CD4-positive, alpha-beta T cell treated with Interleukin-1 beta for 1 hour (primary cell): Measurements from ENCODE around the gene ALDH16A1.

Experiments
- DNase-seq, 2 donors: peaks; one replicate each; pipeline ENCODE4 v3.0.0-alpha.2; 2020 to 2022

The ALDH16A1 gene

DNA sequence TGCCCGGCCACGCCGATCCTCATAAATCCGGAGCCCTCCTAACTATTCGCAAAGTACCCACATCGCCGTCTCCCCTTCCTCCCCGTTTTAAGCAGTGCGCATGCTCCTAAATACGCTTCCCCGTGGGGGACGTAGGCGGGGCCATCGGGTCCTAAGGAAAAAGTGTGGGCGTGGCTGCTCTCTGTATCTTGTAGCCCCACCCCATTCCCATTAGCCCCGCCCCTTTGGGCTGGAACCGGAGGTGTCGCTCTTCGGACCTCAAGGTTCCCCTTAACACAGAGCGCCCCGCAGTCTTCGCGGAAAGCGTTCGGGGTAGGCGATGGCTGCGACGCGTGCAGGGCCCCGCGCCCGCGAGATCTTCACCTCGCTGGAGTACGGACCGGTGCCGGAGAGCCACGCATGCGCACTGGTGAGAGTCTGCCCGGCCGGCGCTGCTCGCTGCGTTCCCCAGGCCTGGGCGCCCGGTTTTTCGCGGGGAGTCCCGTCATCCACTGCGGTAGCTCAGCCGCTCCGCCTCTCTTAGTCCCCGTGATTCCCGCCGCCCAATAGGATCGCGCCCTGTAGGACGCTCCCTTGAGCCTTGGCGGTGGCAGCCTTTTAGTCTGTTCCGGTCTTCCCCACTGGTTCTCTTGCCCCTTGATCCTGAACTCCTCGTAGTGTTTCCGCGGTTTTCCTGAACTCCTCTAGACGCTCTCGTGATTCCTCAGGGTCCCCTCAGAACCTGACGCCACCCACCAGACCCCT lies at the start of gene ALDH16A1:
TSS of gene ALDH16A1 (plus strand) at position 213 of the 744 bp plus-strand sequence. CDS start at position 320, 107 bp downstream.
- peak; percentile 98 for DNase-seq

DNA sequence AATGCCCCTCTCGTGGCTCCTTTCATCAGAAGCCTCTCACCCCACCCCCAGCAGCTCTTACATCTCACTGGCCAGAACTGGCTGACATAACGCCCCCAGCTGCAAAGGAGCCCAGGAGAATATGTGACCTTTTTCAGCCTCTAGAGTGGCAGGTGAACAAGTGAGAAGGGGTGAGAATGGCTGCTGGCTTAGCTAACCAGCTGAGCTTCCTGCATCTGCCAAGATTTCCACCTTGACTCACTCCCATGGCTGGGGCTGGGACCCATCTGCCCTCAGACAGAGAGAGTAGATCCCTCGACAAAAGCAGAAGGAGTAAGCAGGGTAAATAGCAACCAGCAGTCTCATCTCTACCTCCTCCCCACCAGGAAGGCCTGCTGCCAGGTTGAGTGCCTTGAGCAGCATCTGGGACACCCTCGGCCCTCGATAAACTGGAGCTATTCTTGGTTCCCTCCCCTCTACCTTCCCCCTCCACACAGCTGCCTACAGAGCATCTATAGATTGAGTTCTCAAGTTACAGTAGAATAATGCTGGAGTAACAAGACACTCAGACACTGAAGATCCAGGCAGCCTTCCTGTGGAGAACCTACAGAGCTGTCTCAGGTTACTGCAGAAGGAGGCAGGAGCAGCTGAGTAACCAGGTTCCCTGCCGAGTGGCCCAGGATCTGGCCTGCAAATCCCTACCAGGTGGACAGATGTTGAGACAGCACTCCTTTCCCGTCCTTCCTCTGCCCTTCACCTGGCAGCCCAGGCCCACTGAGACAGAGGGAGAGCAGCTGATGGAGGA lies 49.4 kb upstream of the ALDH16A1 start:
- DNase-seq, result peak in 1 of 2 donors; percentile 22

DNA sequence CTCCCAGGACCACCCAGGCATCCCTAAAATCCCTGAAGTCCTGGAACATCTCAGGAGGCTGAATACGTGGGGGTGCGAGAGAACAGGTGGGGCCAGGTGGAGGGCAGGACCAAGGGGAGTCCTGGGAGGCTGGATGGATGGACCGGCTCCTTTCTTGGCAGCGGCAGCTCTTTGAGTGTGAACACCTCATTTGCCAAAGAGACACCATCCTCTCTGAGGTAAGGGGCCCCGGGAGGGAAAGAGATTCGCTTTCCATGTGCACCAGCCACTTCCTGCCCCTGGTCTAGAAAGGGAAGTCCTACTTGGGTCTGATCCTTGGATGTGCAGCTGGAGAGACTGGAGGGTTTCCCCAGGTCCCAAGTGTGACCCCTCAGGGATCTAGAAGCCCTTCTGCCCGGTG lies 45.9 kb upstream of the ALDH16A1 start:
- DNase-seq, result no peak

DNA sequence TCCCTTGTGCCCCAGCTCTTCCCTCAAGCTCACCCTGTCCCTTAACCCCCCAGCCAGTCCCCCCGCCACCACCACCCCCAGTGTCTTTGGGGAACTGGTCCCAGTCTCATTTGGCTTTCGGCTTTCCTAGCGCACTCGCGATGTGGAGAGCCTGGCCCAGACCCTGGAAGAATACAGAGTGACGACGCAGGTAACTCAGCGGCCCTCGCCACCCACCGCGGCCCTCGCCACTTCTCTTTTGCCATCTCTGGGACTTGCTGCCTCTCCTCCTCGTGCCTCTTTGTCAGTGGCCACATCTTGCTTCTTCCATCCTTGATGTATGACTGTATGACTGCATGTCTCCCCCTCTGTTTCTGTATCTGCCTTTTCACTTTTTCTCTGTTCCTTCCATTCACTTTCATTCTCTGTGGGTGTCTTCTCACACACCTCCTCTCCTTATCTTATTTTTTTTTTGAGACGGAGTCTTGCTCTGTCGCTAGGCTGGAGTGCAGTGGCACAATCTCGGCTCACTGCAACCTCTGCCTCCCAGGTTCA lies 45.5 kb upstream of the ALDH16A1 start:
- no peak for DNase-seq

- no peak for DNase-seq
These were observed 44.1 kb upstream of the ALDH16A1 start for GRCh38 chr19:49408816-49409440.

DNA sequence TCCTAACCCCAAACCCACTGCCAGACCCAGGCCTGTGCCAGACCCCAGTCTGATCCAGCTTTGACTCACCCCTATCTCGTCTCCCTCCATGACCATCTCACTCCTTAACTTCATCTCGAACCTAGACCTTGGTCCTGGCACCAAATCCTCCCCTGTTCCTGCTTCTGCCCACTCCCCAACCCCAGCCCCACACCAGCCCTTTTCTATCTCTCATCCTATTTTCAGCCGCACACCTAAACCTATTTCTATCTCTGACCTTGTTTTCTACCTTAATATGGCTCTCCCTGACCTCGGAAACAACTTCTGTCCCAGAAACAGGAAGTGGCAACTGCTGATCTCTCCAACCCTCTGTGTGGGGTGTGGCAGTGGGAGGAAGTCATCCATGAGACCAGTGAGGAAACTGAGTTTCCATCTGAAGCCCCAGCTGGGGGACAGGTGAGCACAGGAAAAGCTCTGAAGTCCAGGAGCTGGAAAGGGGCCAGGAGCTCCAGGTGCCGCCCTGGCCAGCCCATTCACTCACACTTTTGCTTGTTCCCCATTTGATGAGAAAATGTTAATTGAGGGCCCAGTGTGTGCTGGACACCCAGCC lies 43.5 kb upstream of the ALDH16A1 start:
- DNase-seq, result peak; percentile 40 to 50

DNA sequence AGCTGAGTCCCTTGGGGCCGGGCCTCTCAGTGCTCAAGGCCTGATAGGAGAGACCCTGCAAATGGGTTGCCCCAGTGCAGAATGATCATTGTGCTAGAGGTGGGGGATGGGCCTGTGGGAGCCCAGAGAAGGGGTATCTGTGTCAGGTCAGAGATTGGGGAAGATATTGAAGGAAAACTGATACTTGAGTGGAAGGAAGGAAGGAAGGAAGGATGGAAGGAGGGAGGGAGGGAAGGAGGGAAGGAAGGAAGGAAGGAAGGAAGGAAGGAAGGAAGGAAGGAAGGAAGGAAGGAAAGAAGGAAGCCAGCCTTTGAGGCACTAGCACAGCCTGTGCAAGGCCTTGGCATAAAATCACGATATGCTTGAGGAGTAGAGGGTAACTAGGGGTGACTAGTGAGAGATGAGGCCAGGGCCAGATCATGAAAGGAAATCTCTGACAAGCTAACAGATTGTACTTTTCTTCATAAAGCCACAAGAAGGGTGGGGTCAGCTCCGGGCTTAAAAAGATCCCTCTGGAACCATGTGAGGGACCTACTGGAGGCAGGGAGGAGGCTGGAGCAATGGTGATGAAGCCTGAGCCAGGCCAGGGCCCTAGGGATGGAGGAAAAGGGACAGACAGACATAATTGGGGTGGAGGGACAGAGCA lies 41.2 kb upstream of the ALDH16A1 start:
- no peak for DNase-seq

DNA sequence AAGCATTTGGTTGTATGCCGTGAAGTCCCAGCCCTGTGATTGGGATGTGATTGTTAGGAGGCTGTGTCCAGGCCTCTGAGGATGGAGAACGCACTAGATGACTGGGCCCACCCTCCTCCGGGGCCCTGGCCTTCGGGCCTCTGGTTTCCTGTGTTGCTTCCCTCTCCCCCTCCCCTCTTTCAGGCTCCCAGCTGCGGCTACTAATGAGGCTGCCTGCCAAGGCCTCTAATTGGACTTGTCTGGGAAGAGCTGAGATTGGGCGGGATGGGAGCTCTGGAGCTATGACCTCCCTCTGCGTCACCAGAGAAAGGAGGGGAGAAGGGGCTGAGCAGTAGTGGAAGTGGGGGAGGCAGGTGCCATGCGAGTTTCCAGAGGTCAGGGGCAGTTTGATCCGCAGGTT lies 39.7 kb upstream of the ALDH16A1 start:
- no peak for DNase-seq

DNA sequence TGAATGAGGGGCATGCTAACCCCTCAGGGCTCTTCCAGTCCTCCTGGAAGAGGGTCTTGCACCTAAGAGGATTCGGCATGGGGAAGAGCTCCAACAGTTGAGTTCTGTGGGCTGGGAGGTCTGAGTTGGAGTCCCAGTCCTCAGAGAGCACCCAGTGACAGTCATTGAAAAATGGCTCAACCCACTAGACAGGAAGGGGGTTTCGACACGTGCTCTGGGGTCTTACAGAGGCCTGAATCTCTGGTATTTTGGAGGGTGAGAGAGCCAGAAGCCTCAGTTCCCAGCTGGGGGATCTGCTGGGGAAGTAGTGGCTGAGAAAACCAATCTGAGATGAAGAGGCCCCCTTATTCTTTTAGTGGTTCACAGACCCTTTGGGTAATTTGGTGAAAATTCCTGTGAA lies 38.8 kb upstream of the ALDH16A1 start:
- no peak for DNase-seq

- DNase-seq, result no peak
These were observed 37.8 kb upstream of the ALDH16A1 start for GRCh38 chr19:49415102-49415809.

DNA sequence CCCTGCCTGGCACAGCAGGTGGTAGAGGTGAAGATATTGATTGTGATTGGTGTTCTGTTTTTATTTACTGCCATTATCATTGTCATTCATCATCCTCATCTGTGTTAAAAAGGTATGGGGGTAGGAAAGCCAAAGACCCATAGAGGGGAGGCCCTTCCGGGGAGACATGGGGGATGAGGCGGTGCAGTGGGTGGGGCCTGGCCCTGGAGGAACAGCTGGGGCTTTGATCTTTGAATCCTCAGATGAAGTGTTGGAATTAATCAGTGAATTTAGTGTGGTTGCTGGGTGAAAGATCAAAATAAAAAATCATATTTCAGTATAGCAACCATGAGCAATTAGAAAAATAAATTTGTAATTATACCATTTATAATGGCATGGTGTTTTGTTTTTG lies 37.2 kb upstream of the ALDH16A1 start:
- no peak for DNase-seq

- DNase-seq, result no peak
These were observed 35.9 kb upstream of the ALDH16A1 start for GRCh38 chr19:49417088-49417487.

- DNase-seq, result no peak
These were observed 34.5 kb upstream of the ALDH16A1 start for GRCh38 chr19:49418511-49418910.

GRCh38 chr19:49419173-49419572 lies 33.9 kb upstream of the ALDH16A1 start:
- DNase-seq, result no peak

DNA sequence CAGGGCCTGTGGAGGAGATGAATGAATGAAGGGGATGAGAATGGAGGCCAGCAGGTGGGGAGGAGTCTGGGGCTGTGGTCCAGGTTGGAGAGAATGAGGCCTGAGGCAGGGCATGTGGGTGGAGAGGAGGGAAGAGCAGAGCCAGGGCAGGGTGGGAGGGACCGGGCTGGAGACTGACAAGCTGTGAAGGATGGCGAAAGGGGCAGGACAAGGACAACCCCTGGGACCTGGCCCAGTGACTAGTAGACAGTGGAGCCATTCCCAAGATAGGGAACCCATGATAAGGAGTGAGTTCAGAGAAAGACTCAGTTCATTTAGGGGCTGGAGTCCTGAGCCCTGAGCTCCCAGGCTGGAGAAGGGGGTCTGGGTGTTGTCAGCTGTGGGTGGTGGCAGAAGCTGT lies 32.8 kb upstream of the ALDH16A1 start:
- DNase-seq, result no peak

- peak; percentile 44 to 49 for DNase-seq
These were observed 31.8 kb upstream of the ALDH16A1 start for GRCh38 chr19:49421039-49421877.

DNA sequence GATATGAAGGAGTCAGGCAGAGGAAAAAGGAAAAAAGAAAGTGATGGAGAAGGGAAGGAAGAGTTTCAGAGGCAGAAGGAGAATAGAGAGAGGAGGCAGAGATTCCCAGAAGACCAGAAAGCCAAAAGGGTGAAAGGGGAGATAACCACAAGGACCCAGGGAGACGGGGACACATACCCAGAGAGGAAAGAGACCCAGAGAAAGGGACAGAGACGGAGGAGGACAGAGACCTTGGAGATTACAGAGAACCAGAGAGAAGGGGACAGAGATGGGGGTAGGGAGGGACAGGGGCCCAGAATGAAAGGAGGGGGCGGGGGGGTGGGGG lies 31.2 kb upstream of the ALDH16A1 start:
- DNase-seq, result no peak

GRCh38 chr19:49422407-49423070 lies 30.5 kb upstream of the ALDH16A1 start:
- peak; percentile 38 to 56 for DNase-seq

DNA sequence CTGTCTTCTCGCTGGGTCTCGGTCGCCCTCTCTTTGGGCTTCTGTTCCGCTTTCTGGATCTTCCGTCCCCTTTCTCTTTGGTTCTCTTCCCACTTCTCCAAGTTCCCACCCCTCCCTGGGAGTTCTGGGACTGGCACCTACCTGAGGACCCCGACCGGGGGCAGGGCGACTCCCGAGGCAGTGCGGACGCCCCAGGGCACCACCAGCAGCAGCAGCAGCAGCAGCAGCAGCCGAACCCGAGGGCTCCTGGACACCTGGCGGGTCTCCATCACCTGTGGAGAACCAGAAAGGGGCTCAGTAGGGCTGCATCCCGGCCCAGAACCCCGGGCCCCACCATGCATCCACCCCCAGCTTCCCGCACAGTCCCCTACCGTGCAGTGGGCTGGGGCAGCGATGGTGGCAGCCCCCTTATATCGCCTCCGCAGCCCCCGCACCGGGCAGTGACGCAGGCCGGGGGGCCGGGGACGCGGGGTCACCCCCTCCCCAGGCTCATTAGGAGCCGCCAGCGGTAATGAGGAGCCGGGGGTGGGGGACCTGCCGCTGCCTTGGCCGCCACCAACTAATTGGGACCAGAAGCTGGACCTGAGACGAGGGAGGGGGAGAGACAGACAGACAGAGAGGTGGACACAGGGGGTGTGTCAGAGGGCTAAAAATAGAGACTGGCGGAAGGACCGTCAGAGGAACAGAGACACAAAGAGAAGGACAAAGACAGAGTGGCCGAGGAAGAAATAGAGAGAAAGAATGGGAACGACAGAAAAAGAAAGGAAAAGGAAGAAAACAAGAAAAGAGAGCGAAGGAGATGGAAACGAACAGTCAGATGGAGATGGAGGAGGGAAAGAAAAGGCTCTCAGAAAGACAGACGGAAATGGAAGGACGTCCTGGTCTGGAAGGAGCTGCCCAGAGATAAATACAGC lies 29.7 kb upstream of the ALDH16A1 start, which contains the start of gene PTH2:
TSS of gene PTH2 (minus strand) at position 371 of the 914 bp plus-strand sequence. CDS start at position 269, 102 bp downstream.
- no peak for DNase-seq
